ENCODE data around the gene POT1. TPM values are rescaled to one million over a fixed set of nuclear protein-coding genes. Genes with fewer than 3 reads are reported as not detected.

The POT1 gene
- total RNA-seq, 1 experiment from 2014 or later = 20.2 TPM

DNA sequence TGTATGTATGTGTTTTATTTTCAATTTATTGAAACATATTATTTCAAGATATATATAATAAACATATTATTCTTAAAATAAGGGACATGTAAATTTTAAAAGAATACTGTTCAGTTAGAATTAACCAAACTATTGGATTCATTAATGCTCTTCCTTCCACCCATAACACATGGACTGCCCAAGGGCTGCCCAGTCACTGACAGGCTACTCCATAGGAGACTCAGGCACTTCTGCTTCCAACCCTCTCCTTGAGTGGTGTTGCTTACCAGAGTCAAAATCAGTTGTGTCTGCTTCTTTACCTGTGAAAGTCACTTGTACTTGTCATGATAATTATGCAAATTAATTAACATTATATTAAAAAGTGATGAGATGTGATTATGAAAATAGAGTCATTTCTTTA is 154.2 kb downstream of the POT1 start:
- TF ChIP-seq NR2C2 (CRISPR knock-in tag; IDR thresholded peaks at IDR 0.05) (no peak), ESRRA (CRISPR knock-in tag; IDR thresholded peaks at IDR 0.05; ENCODE audit: borderline replicate concordance) (no peak), JUN (CRISPR knock-in tag; IDR thresholded peaks at IDR 0.05) (no peak), HMGA2 (CRISPR knock-in tag; IDR thresholded peaks at IDR 0.05) (0 out of 2 replicates have a peak, but pooled peaks have one; percentile 13), ETV6 (CRISPR knock-in tag; IDR thresholded peaks at IDR 0.05) (no peak), FOXK1 (CRISPR knock-in tag; IDR thresholded peaks at IDR 0.05) (no peak)
- TF ChIP-seq, protein P1, sequence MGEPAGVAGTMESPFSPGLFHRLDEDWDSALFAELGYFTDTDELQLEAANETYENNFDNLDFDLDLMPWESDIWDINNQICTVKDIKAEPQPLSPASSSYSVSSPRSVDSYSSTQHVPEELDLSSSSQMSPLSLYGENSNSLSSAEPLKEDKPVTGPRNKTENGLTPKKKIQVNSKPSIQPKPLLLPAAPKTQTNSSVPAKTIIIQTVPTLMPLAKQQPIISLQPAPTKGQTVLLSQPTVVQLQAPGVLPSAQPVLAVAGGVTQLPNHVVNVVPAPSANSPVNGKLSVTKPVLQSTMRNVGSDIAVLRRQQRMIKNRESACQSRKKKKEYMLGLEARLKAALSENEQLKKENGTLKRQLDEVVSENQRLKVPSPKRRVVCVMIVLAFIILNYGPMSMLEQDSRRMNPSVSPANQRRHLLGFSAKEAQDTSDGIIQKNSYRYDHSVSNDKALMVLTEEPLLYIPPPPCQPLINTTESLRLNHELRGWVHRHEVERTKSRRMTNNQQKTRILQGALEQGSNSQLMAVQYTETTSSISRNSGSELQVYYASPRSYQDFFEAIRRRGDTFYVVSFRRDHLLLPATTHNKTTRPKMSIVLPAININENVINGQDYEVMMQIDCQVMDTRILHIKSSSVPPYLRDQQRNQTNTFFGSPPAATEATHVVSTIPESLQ (CRISPR knock-in tag; IDR thresholded peaks at IDR 0.05) = no peak
- Mint-ChIP-seq H3K9me3 (no peaks in the 10 kb centered on the region), H3K27ac (no peak overlapping the region), H3K4me1 (peaks cover 7% of the 10 kb centered on the region), H3K4me3 (no peak overlapping the region), H3K27me3 (ENCODE audit: low read depth) (no peaks in the 10 kb centered on the region), H3K36me3 (no peaks in the 10 kb centered on the region)
- ATAC-seq = no peak
- CTCF ChIA-PET = no interaction called here
- POLR2A ChIA-PET = no interaction called here
- no peak for DNase-seq (ENCODE audit: low spot score)

DNA sequence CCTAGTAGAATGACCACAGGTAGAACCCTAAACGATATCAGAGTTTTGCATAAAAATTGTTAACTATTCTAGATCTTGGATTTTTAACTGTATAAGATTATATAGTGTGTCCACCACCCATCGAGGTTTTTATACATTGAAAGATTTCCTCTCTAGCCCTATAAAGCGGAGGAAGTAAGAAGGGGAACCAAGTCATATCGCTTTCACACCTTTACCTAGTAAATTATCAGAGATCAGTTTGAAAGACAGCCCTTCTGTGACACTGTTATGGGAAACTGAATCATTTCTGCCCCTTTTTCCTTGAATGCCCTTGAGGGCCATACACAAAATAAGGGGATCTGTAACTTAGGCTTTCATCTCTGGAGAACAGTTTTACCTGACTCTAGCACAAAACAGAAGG is 155.7 kb downstream of the POT1 start:
- H3K4me1 Mint-ChIP-seq = peaks cover 11% of the 10 kb centered on the region
- no peaks in the 10 kb centered on the region for H3K9me3 Mint-ChIP-seq
- POLR2A ChIA-PET = no interaction called here
- DNase-seq (ENCODE audit: low spot score) (no peak), ATAC-seq (no peak)
- CTCF ChIA-PET = no interaction called here
- H3K27me3 Mint-ChIP-seq (ENCODE audit: low read depth) = no peaks in the 10 kb centered on the region
- TF ChIP-seq, protein P2, sequence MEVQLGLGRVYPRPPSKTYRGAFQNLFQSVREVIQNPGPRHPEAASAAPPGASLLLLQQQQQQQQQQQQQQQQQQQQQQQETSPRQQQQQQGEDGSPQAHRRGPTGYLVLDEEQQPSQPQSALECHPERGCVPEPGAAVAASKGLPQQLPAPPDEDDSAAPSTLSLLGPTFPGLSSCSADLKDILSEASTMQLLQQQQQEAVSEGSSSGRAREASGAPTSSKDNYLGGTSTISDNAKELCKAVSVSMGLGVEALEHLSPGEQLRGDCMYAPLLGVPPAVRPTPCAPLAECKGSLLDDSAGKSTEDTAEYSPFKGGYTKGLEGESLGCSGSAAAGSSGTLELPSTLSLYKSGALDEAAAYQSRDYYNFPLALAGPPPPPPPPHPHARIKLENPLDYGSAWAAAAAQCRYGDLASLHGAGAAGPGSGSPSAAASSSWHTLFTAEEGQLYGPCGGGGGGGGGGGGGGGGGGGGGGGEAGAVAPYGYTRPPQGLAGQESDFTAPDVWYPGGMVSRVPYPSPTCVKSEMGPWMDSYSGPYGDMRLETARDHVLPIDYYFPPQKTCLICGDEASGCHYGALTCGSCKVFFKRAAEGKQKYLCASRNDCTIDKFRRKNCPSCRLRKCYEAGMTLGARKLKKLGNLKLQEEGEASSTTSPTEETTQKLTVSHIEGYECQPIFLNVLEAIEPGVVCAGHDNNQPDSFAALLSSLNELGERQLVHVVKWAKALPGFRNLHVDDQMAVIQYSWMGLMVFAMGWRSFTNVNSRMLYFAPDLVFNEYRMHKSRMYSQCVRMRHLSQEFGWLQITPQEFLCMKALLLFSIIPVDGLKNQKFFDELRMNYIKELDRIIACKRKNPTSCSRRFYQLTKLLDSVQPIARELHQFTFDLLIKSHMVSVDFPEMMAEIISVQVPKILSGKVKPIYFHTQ (CRISPR knock-in tag; IDR thresholded peaks at IDR 0.05) = no peak
- TF ChIP-seq ZNF232 (CRISPR knock-in tag; IDR thresholded peaks at IDR 0.05) (no peak), GTF2I (CRISPR knock-in tag; conservative IDR thresholded peaks at IDR 0.05) (no peak), GRHL2 (CRISPR knock-in tag; IDR thresholded peaks at IDR 0.05; ENCODE audit: insufficient replicate concordance, severe bottlenecking) (no peak), ZNF138 (CRISPR knock-in tag; conservative IDR thresholded peaks at IDR 0.05) (no peak), GABPB1 (CRISPR knock-in tag; IDR thresholded peaks at IDR 0.05) (no peak), ZNF317 (CRISPR knock-in tag; IDR thresholded peaks at IDR 0.05; ENCODE audit: borderline replicate concordance, low read depth) (no peak)
- TF ChIP-seq, protein P3, sequence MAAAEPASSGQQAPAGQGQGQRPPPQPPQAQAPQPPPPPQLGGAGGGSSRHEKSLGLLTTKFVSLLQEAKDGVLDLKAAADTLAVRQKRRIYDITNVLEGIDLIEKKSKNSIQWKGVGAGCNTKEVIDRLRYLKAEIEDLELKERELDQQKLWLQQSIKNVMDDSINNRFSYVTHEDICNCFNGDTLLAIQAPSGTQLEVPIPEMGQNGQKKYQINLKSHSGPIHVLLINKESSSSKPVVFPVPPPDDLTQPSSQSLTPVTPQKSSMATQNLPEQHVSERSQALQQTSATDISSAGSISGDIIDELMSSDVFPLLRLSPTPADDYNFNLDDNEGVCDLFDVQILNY (CRISPR knock-in tag; IDR thresholded peaks at IDR 0.05) = no peak
- TF ChIP-seq, protein P4, sequence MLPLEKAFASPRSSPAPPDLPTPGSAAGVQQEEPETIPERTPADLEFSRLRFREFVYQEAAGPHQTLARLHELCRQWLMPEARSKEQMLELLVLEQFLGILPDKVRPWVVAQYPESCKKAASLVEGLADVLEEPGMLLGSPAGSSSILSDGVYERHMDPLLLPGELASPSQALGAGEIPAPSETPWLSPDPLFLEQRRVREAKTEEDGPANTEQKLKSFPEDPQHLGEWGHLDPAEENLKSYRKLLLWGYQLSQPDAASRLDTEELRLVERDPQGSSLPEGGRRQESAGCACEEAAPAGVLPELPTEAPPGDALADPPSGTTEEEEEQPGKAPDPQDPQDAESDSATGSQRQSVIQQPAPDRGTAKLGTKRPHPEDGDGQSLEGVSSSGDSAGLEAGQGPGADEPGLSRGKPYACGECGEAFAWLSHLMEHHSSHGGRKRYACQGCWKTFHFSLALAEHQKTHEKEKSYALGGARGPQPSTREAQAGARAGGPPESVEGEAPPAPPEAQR (CRISPR knock-in tag; IDR thresholded peaks at IDR 0.05) = no peak
- H3K4me3 Mint-ChIP-seq = no peak overlapping the region
- no peaks in the 10 kb centered on the region for H3K36me3 Mint-ChIP-seq
- no peak overlapping the region for H3K27ac Mint-ChIP-seq

DNA sequence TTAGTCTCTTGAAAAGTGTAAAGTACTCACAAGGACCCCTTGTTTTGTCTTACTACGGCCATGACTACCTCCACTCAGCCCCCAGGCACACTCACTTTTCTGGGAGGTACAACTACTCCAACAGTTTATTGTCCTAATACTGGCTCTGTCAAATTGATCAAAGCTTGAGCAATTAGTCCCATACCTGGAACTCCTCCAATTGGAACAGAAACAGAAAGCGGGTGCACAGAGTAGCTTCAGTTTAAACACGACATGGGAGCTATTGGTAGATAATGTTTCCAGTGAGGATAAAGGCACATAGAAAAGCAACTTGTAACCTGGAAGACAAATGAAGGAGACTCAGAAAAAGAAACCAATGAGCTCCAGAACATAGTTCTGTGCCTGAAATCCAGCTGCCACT is 156.3 kb downstream of the POT1 start:
- no peaks in the 10 kb centered on the region for H3K9me3 Mint-ChIP-seq
- DNase-seq (ENCODE audit: low spot score) (no peak), ATAC-seq (no peak)
- ChIA-PET POLR2A (no interaction called here), CTCF (no interaction called here)
- H3K36me3 Mint-ChIP-seq = no peaks in the 10 kb centered on the region
- H3K27me3 Mint-ChIP-seq (ENCODE audit: low read depth) = no peaks in the 10 kb centered on the region
- no peak overlapping the region for H3K27ac Mint-ChIP-seq
- peaks cover 11% of the 10 kb centered on the region for H3K4me1 Mint-ChIP-seq
- no peak overlapping the region for H3K4me3 Mint-ChIP-seq
- TF ChIP-seq, protein P5, sequence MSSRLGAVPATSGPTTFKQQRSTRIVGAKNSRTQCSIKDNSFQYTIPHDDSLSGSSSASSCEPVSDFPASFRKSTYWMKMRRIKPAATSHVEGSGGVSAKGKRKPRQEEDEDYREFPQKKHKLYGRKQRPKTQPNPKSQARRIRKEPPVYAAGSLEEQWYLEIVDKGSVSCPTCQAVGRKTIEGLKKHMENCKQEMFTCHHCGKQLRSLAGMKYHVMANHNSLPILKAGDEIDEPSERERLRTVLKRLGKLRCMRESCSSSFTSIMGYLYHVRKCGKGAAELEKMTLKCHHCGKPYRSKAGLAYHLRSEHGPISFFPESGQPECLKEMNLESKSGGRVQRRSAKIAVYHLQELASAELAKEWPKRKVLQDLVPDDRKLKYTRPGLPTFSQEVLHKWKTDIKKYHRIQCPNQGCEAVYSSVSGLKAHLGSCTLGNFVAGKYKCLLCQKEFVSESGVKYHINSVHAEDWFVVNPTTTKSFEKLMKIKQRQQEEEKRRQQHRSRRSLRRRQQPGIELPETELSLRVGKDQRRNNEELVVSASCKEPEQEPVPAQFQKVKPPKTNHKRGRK (CRISPR knock-in tag; IDR thresholded peaks at IDR 0.05; ENCODE audit: borderline replicate concordance) = no peak
- no peak for TF ChIP-seq NFYB (CRISPR knock-in tag; conservative IDR thresholded peaks at IDR 0.05; ENCODE audit: low read depth)
- no peak for TF ChIP-seq SMAD3 (CRISPR knock-in tag; IDR thresholded peaks at IDR 0.05; ENCODE audit: borderline replicate concordance)
- TF ChIP-seq, protein P6, sequence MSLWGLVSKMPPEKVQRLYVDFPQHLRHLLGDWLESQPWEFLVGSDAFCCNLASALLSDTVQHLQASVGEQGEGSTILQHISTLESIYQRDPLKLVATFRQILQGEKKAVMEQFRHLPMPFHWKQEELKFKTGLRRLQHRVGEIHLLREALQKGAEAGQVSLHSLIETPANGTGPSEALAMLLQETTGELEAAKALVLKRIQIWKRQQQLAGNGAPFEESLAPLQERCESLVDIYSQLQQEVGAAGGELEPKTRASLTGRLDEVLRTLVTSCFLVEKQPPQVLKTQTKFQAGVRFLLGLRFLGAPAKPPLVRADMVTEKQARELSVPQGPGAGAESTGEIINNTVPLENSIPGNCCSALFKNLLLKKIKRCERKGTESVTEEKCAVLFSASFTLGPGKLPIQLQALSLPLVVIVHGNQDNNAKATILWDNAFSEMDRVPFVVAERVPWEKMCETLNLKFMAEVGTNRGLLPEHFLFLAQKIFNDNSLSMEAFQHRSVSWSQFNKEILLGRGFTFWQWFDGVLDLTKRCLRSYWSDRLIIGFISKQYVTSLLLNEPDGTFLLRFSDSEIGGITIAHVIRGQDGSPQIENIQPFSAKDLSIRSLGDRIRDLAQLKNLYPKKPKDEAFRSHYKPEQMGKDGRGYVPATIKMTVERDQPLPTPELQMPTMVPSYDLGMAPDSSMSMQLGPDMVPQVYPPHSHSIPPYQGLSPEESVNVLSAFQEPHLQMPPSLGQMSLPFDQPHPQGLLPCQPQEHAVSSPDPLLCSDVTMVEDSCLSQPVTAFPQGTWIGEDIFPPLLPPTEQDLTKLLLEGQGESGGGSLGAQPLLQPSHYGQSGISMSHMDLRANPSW (CRISPR knock-in tag; conservative IDR thresholded peaks at IDR 0.05; ENCODE audit: low read depth) = no peak
- TF ChIP-seq, protein P7, sequence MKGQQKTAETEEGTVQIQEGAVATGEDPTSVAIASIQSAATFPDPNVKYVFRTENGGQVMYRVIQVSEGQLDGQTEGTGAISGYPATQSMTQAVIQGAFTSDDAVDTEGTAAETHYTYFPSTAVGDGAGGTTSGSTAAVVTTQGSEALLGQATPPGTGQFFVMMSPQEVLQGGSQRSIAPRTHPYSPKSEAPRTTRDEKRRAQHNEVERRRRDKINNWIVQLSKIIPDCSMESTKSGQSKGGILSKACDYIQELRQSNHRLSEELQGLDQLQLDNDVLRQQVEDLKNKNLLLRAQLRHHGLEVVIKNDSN (CRISPR knock-in tag; IDR thresholded peaks at IDR 0.05) = no peak

Data from WTC11 (cell line).